Measurements from ENCODE around the gene SFXN4. TPM values are rescaled to one million over a fixed set of nuclear protein-coding genes. Genes with fewer than 3 reads are reported as not detected.

The SFXN4 gene
- total and polyA plus RNA-seq, 9 of the 15 experiments (the other 6 are each of a cell fraction or from before 2014, with no cell fraction given) = 40.1 to 97.8 (median 54.5) TPM

DNA sequence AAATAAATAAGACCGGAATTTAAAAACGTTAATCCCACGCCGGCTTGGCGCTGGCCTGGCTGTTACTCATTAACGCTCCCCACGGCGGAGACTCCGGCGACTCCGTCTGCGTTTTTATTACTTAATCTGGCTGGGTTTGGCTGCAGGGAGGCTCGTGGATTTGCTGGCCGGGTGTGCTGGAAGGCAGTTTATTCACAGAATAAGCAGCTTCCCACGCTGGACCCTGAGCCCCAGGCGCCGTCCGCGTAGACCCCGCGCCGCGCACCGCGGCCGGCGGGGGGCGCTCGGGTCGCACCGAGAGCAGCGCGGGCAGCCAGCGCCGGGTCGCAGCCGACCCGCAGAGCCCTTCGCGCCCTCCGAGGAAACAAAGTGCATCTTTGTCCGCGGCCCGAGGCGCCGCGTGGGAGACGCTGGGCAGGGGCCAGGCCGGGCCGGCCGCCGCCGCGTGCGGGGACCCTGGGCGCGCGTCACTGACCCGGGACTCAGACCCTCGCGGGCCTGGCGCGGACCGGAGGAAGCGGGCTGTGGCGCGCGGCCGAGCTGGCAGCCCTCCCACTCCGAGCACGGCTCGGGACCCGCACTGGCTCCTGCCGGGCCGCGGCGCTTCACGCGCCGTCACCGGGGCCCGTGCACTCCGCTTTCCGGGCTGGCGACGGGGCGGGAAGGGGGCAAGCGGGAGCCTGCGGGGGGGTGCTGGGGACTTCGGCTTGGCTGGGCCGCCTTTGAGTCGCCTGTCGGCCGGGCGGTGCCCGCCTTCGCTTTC, 41.3 kb upstream of the SFXN4 start (continued):
- TF ChIP-seq, protein P1, sequence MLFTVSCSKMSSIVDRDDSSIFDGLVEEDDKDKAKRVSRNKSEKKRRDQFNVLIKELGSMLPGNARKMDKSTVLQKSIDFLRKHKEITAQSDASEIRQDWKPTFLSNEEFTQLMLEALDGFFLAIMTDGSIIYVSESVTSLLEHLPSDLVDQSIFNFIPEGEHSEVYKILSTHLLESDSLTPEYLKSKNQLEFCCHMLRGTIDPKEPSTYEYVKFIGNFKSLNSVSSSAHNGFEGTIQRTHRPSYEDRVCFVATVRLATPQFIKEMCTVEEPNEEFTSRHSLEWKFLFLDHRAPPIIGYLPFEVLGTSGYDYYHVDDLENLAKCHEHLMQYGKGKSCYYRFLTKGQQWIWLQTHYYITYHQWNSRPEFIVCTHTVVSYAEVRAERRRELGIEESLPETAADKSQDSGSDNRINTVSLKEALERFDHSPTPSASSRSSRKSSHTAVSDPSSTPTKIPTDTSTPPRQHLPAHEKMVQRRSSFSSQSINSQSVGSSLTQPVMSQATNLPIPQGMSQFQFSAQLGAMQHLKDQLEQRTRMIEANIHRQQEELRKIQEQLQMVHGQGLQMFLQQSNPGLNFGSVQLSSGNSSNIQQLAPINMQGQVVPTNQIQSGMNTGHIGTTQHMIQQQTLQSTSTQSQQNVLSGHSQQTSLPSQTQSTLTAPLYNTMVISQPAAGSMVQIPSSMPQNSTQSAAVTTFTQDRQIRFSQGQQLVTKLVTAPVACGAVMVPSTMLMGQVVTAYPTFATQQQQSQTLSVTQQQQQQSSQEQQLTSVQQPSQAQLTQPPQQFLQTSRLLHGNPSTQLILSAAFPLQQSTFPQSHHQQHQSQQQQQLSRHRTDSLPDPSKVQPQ (CRISPR knock-in tag; IDR thresholded peaks at IDR 0.05; ENCODE audit: borderline replicate concordance) = no peak
- peak; percentile 72 for TF ChIP-seq RBFOX2 (IDR thresholded peaks at IDR 0.05; ENCODE audit: low read depth, low read length)
- no peak for TF ChIP-seq SREBF2 (CRISPR knock-in tag; IDR thresholded peaks at IDR 0.05)
- no peak for TF ChIP-seq LEF1 (IDR thresholded peaks at IDR 0.05)
- TF ChIP-seq JUND (IDR thresholded peaks at IDR 0.05; ENCODE audit: borderline replicate concordance, low read depth, low read length) = no peak
- no peak for TF ChIP-seq JUND (tag; IDR thresholded peaks at IDR 0.05; ENCODE audit: borderline replicate concordance, low read depth, low read length)
- TF ChIP-seq, protein P2, sequence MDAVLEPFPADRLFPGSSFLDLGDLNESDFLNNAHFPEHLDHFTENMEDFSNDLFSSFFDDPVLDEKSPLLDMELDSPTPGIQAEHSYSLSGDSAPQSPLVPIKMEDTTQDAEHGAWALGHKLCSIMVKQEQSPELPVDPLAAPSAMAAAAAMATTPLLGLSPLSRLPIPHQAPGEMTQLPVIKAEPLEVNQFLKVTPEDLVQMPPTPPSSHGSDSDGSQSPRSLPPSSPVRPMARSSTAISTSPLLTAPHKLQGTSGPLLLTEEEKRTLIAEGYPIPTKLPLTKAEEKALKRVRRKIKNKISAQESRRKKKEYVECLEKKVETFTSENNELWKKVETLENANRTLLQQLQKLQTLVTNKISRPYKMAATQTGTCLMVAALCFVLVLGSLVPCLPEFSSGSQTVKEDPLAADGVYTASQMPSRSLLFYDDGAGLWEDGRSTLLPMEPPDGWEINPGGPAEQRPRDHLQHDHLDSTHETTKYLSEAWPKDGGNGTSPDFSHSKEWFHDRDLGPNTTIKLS (IDR thresholded peaks at IDR 0.05; ENCODE audit: borderline replicate concordance, low read depth) = no peak; the same call in 1 of the 2 replicates
- peak; percentile 62 for TF ChIP-seq FOSL1 (tag; conservative IDR thresholded peaks at IDR 0.05)
- TF ChIP-seq LARP7 (IDR thresholded peaks at IDR 0.05) = no peak
- TF ChIP-seq, protein P3, sequence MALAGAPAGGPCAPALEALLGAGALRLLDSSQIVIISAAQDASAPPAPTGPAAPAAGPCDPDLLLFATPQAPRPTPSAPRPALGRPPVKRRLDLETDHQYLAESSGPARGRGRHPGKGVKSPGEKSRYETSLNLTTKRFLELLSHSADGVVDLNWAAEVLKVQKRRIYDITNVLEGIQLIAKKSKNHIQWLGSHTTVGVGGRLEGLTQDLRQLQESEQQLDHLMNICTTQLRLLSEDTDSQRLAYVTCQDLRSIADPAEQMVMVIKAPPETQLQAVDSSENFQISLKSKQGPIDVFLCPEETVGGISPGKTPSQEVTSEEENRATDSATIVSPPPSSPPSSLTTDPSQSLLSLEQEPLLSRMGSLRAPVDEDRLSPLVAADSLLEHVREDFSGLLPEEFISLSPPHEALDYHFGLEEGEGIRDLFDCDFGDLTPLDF (CRISPR knock-in tag; IDR thresholded peaks at IDR 0.05) = no peak
- no peak for TF ChIP-seq BDP1 (IDR thresholded peaks at IDR 0.05; ENCODE audit: insufficient read depth, insufficient read length)
- no peak for TF ChIP-seq TARDBP (IDR thresholded peaks at IDR 0.05)
- TF ChIP-seq, protein P4, sequence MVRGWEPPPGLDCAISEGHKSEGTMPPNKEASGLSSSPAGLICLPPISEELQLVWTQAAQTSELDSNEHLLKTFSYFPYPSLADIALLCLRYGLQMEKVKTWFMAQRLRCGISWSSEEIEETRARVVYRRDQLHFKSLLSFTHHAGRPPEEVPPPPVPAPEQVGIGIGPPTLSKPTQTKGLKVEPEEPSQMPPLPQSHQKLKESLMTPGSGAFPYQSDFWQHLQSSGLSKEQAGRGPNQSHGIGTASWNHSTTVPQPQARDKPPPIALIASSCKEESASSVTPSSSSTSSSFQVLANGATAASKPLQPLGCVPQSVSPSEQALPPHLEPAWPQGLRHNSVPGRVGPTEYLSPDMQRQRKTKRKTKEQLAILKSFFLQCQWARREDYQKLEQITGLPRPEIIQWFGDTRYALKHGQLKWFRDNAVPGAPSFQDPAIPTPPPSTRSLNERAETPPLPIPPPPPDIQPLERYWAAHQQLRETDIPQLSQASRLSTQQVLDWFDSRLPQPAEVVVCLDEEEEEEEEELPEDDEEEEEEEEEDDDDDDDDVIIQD (CRISPR knock-in tag; IDR thresholded peaks at IDR 0.05) = no peak
- no peak for TF ChIP-seq RNF2 (IDR thresholded peaks at IDR 0.05)
- no peak for TF ChIP-seq ZKSCAN8 (CRISPR knock-in tag; IDR thresholded peaks at IDR 0.05)
- TF ChIP-seq NFE2 (IDR thresholded peaks at IDR 0.05; ENCODE audit: low read depth) = no peak
- no peak for TF ChIP-seq FOXP1 (CRISPR knock-in tag; IDR thresholded peaks at IDR 0.05)
- no peak for TF ChIP-seq OTX1 (CRISPR knock-in tag; IDR thresholded peaks at IDR 0.05)
- no peak for TF ChIP-seq SREBF1 (IDR thresholded peaks at IDR 0.05; ENCODE audit: borderline replicate concordance, low read depth, low read length)
- TF ChIP-seq, protein P5, sequence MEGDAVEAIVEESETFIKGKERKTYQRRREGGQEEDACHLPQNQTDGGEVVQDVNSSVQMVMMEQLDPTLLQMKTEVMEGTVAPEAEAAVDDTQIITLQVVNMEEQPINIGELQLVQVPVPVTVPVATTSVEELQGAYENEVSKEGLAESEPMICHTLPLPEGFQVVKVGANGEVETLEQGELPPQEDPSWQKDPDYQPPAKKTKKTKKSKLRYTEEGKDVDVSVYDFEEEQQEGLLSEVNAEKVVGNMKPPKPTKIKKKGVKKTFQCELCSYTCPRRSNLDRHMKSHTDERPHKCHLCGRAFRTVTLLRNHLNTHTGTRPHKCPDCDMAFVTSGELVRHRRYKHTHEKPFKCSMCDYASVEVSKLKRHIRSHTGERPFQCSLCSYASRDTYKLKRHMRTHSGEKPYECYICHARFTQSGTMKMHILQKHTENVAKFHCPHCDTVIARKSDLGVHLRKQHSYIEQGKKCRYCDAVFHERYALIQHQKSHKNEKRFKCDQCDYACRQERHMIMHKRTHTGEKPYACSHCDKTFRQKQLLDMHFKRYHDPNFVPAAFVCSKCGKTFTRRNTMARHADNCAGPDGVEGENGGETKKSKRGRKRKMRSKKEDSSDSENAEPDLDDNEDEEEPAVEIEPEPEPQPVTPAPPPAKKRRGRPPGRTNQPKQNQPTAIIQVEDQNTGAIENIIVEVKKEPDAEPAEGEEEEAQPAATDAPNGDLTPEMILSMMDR (IDR thresholded peaks at IDR 0.05 in 2 of 3, conservative IDR thresholded peaks at IDR 0.05 in 1 of 3; ENCODE audit: insufficient read depth in 2 of 3, low read depth in 1 of 3, low read length in 3 of 3) = peak; percentile 59 to 75 (median 63)
